ENCODE measurements around the gene ZNF398.

Gene ZNF398

GRCh38 chr7:149156898-149157297, 9.6 kb downstream of the ZNF398 start:
- TF ChIP-seq POLR2A (IDR thresholded peaks at IDR 0.05; ENCODE audit: extremely low read depth, insufficient read length) = no peak
- TF ChIP-seq MAX (IDR thresholded peaks at IDR 0.05; ENCODE audit: low read depth, low read length) = no peak
- TF ChIP-seq MYC (IDR thresholded peaks at IDR 0.05; ENCODE audit: low read depth, low read length) = no peak
- no peak for TF ChIP-seq CTCF (IDR thresholded peaks at IDR 0.05; ENCODE audit: low read depth, low read length)
- no peak for DNase-seq (ENCODE audit: low read depth)

GRCh38 chr7:149161241-149161848, 14.1 kb downstream of the ZNF398 start:
- DNase-seq (ENCODE audit: low read depth) = no peak
- TF ChIP-seq CTCF (IDR thresholded peaks at IDR 0.05; ENCODE audit: low read depth, low read length) (no peak), POLR2A (IDR thresholded peaks at IDR 0.05; ENCODE audit: extremely low read depth, insufficient read length) (no peak), MAX (IDR thresholded peaks at IDR 0.05; ENCODE audit: low read depth, low read length) (no peak), MYC (IDR thresholded peaks at IDR 0.05; ENCODE audit: low read depth, low read length) (no peak)
- no peak overlapping the region for H3K4me3 ChIP-seq (ENCODE audit: low read depth, low read length)

More at GRCh38 chr7:149156898-149157297, 9.6 kb downstream of the ZNF398 start:
- no peak overlapping the region for H3K4me3 ChIP-seq (ENCODE audit: low read depth, low read length)

- no peak for TF ChIP-seq MAX (IDR thresholded peaks at IDR 0.05; ENCODE audit: low read depth, low read length)
- TF ChIP-seq MYC (IDR thresholded peaks at IDR 0.05; ENCODE audit: low read depth, low read length) = no peak
- TF ChIP-seq POLR2A (IDR thresholded peaks at IDR 0.05; ENCODE audit: extremely low read depth, insufficient read length) = no peak
- no peak for TF ChIP-seq CTCF (IDR thresholded peaks at IDR 0.05; ENCODE audit: low read depth, low read length)
- DNase-seq (ENCODE audit: low read depth) = no peak
- no peak overlapping the region for H3K4me3 ChIP-seq (ENCODE audit: low read depth, low read length)
Observed at GRCh38 chr7:149166142-149166541, 18.9 kb downstream of the ZNF398 start.

- H3K4me3 ChIP-seq (ENCODE audit: low read depth, low read length) = no peak overlapping the region
- TF ChIP-seq POLR2A (IDR thresholded peaks at IDR 0.05; ENCODE audit: extremely low read depth, insufficient read length) = no peak
- no peak for TF ChIP-seq MYC (IDR thresholded peaks at IDR 0.05; ENCODE audit: low read depth, low read length)
- TF ChIP-seq CTCF (IDR thresholded peaks at IDR 0.05; ENCODE audit: low read depth, low read length) = no peak
- no peak for TF ChIP-seq MAX (IDR thresholded peaks at IDR 0.05; ENCODE audit: low read depth, low read length)
- no peak for DNase-seq (ENCODE audit: low read depth)
Observed at GRCh38 chr7:149166630-149167352, 19.5 kb downstream of the ZNF398 start.

GRCh38 chr7:149171892-149172533, 24.8 kb downstream of the ZNF398 start:
- TF ChIP-seq MAX (IDR thresholded peaks at IDR 0.05; ENCODE audit: low read depth, low read length) (no peak), POLR2A (IDR thresholded peaks at IDR 0.05; ENCODE audit: extremely low read depth, insufficient read length) (no peak), CTCF (IDR thresholded peaks at IDR 0.05; ENCODE audit: low read depth, low read length) (no peak), MYC (IDR thresholded peaks at IDR 0.05; ENCODE audit: low read depth, low read length) (no peak)
- no peak overlapping the region for H3K4me3 ChIP-seq (ENCODE audit: low read depth, low read length)
- DNase-seq (ENCODE audit: low read depth) = no peak

Measured in NB4 (cell line).